ENCODE results near the gene ARVCF. TPM values are rescaled to one million over a fixed set of nuclear protein-coding genes. Genes with fewer than 3 reads are reported as not detected.
A peak's percentile ranks its signal among the peaks of the same experiment; 100 is the strongest.

Gene ARVCF
- polyA plus RNA-seq (ENCODE audit: insufficient read length in 12 of 12), result 100 to 1,000 TPM in 5 of 12 donors, 10 to 100 TPM in 7; 40.2 to 703 (median 80.3) TPM
- long read RNA-seq, donor 1, result 0 reads
- long read RNA-seq, donor 2, partial matches to known transcripts, result 0 of 2 reads
- long read RNA-seq, donor 2, other reads (novel, unspliced or antisense), result 0 of 2 reads
- long read RNA-seq, donor 3, partial matches to known transcripts, result 0 of 1 reads
- long read RNA-seq, donor 3, other reads (novel, unspliced or antisense), result 0 of 1 reads
- long read RNA-seq, donor 4, result 0 reads
- long read RNA-seq, donor 5, partial matches to known transcripts, result 19 of 39 reads
- long read RNA-seq, donor 5, other reads (novel, unspliced or antisense), result 15 of 39 reads
- long read RNA-seq, donor 6, partial matches to known transcripts, result 42 of 44 reads
- long read RNA-seq, donor 6, other reads (novel, unspliced or antisense), result 0 of 44 reads
- long read RNA-seq, donor 7, partial matches to known transcripts, result 0 of 1 reads
- long read RNA-seq, donor 7, other reads (novel, unspliced or antisense), result 0 of 1 reads
- long read RNA-seq, donor 8, partial matches to known transcripts, result 23 of 39 reads
- long read RNA-seq, donor 8, other reads (novel, unspliced or antisense), result 13 of 39 reads
- long read RNA-seq, donor 9, result 0 reads
- long read RNA-seq, donor 10, partial matches to known transcripts, result 9 of 14 reads
- long read RNA-seq, donor 10, other reads (novel, unspliced or antisense), result 0 of 14 reads
- long read RNA-seq, donor 11, partial matches to known transcripts, result 0 of 1 reads
- long read RNA-seq, donor 11, other reads (novel, unspliced or antisense), result 0 of 1 reads

- DNase-seq, result peak; percentile 95
Measured at GRCh38 chr22:20016734-20017621, at the start of gene ARVCF. ARVCF (minus strand) TSS chr22:20016823; CDS start chr22:19990794, 26,029 bp downstream.

- DNase-seq, result no peak
Measured at GRCh38 chr22:20065896-20066616, 49.4 kb upstream of the ARVCF start.

GRCh38 chr22:20064545-20065262 lies 48.1 kb upstream of the ARVCF start:
- DNase-seq, result no peak

GRCh38 chr22:20064140-20064480 lies 47.5 kb upstream of the ARVCF start:
- DNase-seq, result no peak

GRCh38 chr22:20063271-20064139 lies 46.9 kb upstream of the ARVCF start:
- DNase-seq, result no peak

- DNase-seq, result no peak
Measured at GRCh38 chr22:20062766-20063083, 46.1 kb upstream of the ARVCF start.

GRCh38 chr22:20062043-20062765 lies 45.6 kb upstream of the ARVCF start:
- DNase-seq, result no peak

- DNase-seq, result no peak
Measured at GRCh38 chr22:20061481-20061861, 44.8 kb upstream of the ARVCF start.

- no peak for DNase-seq
Measured at GRCh38 chr22:20060700-20061480, 44.3 kb upstream of the ARVCF start.

GRCh38 chr22:20058989-20059770 lies 42.6 kb upstream of the ARVCF start:
- no peak for DNase-seq

- no peak for DNase-seq
Measured at GRCh38 chr22:20057596-20058268, 41.1 kb upstream of the ARVCF start.

- DNase-seq, result no peak
Measured at GRCh38 chr22:20056696-20057386, 40.2 kb upstream of the ARVCF start.

- no peak for DNase-seq
Measured at GRCh38 chr22:20056161-20056560, 39.5 kb upstream of the ARVCF start.

- DNase-seq, result no peak
Measured at GRCh38 chr22:20055654-20056053, 39.0 kb upstream of the ARVCF start.

GRCh38 chr22:20055144-20055543 lies 38.5 kb upstream of the ARVCF start:
- DNase-seq, result no peak

GRCh38 chr22:20054485-20054884 lies 37.9 kb upstream of the ARVCF start:
- DNase-seq, result no peak
